Measurements from ENCODE around the gene CLDN24. TPM values are rescaled to one million over a fixed set of nuclear protein-coding genes. Genes with fewer than 3 reads are reported as not detected.

Gene CLDN24
- polyA plus RNA-seq, 1 experiment, result not detected

- DNase-seq (ENCODE audit: low read depth, low spot score), result no peak
- Histone ChIP-seq H3K27ac (ENCODE audit: low read depth, low read length) (no peak overlapping the region), H3K27me3 (ENCODE audit: control insufficient read depth, insufficient read depth, low read length) (no peaks in the 10 kb centered on the region), H3K9me3 (ENCODE audit: control insufficient read depth, insufficient read depth, low read length) (0 out of 2 replicates have a peak, but pooled peaks cover 3% of the 10 kb centered on the region), H3K4me3 (ENCODE audit: low read depth, low read length) (no peak overlapping the region)
- ChIA-PET POLR2A (no interaction called here), CTCF (interaction anchor here (0.6 to 1.0 kb wide), 3 partner anchors 16 to 36 kb away, joined by 3 to 4 read pairs (median 3); no protein-coding TSS in a partner anchor)
- peak; percentile 50 for TF ChIP-seq CTCF (IDR thresholded peaks at IDR 0.05; ENCODE audit: low read depth, low read length)
Observed at GRCh38 chr4:183362916-183363542, 40.8 kb upstream of the CLDN24 start.

GRCh38 chr4:183362036-183362435, 39.8 kb upstream of the CLDN24 start:
- no peak for TF ChIP-seq CTCF (IDR thresholded peaks at IDR 0.05; ENCODE audit: low read depth, low read length)
- ChIA-PET POLR2A (no interaction called here), CTCF (no interaction called here)
- Histone ChIP-seq H3K4me3 (ENCODE audit: low read depth, low read length) (no peak overlapping the region), H3K27me3 (ENCODE audit: control insufficient read depth, insufficient read depth, low read length) (no peaks in the 10 kb centered on the region), H3K27ac (ENCODE audit: low read depth, low read length) (no peak overlapping the region), H3K9me3 (ENCODE audit: control insufficient read depth, insufficient read depth, low read length) (0 out of 2 replicates have a peak, but pooled peaks cover 3% of the 10 kb centered on the region)
- no peak for DNase-seq (ENCODE audit: low read depth, low spot score)

- no peak overlapping the region for H3K4me3 ChIP-seq (ENCODE audit: low read depth, low read length)
- TF ChIP-seq CTCF (IDR thresholded peaks at IDR 0.05; ENCODE audit: low read depth, low read length), result no peak
- ChIA-PET POLR2A (no interaction called here), CTCF (no interaction called here)
- DNase-seq (ENCODE audit: low read depth, low spot score), result no peak
- H3K27ac ChIP-seq (ENCODE audit: low read depth, low read length), result no peak overlapping the region
- no peaks in the 10 kb centered on the region for H3K27me3 ChIP-seq (ENCODE audit: control insufficient read depth, insufficient read depth, low read length)
- H3K9me3 ChIP-seq (ENCODE audit: control insufficient read depth, insufficient read depth, low read length), result 0 out of 2 replicates have a peak, but pooled peaks cover 3% of the 10 kb centered on the region
Observed at GRCh38 chr4:183360161-183360919, 38.1 kb upstream of the CLDN24 start.

- Histone ChIP-seq H3K27me3 (ENCODE audit: control insufficient read depth, insufficient read depth, low read length) (no peaks in the 10 kb centered on the region), H3K4me3 (ENCODE audit: low read depth, low read length) (no peak overlapping the region), H3K27ac (ENCODE audit: low read depth, low read length) (no peak overlapping the region), H3K9me3 (ENCODE audit: control insufficient read depth, insufficient read depth, low read length) (0 out of 2 replicates have a peak, but pooled peaks cover 3% of the 10 kb centered on the region)
- TF ChIP-seq CTCF (IDR thresholded peaks at IDR 0.05; ENCODE audit: low read depth, low read length), result no peak
- ChIA-PET POLR2A (no interaction called here), CTCF (no interaction called here)
- DNase-seq (ENCODE audit: low read depth, low spot score), result no peak
Observed at GRCh38 chr4:183358215-183358755, 36.1 kb upstream of the CLDN24 start.
